Tibial nerve (tissue), 4 donors: Measurements from ENCODE around the gene RBM38.
"Not testable (repeated sequence)": the region's sequence is repeated elsewhere in the genome, so short reads cannot be mapped to it uniquely, and the experiment has no call there.

Experiments used
- EP300 ChIP-seq, 2 donors: sonication (generic); formaldehyde crosslinking; IDR thresholded peaks; one replicate each; pipeline ENCODE4 v1.6.1; 2017; ENCODE audit warnings: antibody characterized with exemption in 2 of 2, mild to moderate bottlenecking in 1 of 2
- POLR2A ChIP-seq, 2 donors: fragments of 450-650 bp; IDR thresholded peaks; one replicate each; pipeline ENCODE4 v1.6.1; 2017; ENCODE audit warnings: antibody characterized with exemption in 2 of 2, mild to moderate bottlenecking in 2 of 2, moderate library complexity in 2 of 2
- TF ChIP-seq, protein P1 (sequence below), 5 experiments: fragments of 200-600 bp in 3 of 5; fragments of 450-650 bp in 2 of 5; sonication (generic) in 3 of 5; IDR thresholded peaks; one replicate each; pipeline ENCODE4 v1.5.1; 2016 to 2019; ENCODE audit warnings: antibody characterized with exemption in 5 of 5, mild to moderate bottlenecking in 3 of 5, moderate library complexity in 2 of 5

DNA sequence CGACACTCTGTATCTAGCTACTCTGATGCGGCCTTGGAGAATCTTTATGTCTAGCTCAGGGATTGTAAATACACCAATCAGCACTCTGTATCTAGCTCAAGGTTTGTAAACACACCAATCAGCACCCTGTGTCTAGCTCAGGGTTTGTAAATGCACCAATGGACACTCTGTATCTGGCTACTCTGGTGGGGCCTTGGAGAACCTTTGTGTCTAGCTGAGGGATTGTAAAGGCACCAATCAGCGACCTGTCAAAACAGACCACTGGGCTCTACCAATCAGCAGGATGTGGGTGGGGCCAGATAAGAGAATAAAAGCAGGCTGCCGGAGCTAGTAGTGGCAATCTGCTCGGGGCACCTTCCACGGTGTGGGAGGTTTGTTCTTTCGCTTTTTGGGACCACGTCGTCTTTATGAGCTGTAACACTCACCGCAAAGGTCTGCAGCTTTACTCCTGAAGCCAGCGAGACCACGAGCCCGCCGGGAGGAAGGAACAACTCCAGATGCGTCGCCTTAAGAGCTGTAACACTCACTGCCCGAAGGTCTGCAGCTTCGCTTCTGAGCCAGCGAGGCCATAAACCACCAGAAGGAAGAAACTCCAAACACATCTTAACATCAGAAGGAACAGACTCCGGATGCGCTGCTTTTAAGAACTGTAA lies 42.1 kb upstream of the RBM38 start:
- TF ChIP-seq POLR2A, EP300 (IDR thresholded peaks at IDR 0.05): not testable (repeated sequence)
- TF ChIP-seq, protein P1, sequence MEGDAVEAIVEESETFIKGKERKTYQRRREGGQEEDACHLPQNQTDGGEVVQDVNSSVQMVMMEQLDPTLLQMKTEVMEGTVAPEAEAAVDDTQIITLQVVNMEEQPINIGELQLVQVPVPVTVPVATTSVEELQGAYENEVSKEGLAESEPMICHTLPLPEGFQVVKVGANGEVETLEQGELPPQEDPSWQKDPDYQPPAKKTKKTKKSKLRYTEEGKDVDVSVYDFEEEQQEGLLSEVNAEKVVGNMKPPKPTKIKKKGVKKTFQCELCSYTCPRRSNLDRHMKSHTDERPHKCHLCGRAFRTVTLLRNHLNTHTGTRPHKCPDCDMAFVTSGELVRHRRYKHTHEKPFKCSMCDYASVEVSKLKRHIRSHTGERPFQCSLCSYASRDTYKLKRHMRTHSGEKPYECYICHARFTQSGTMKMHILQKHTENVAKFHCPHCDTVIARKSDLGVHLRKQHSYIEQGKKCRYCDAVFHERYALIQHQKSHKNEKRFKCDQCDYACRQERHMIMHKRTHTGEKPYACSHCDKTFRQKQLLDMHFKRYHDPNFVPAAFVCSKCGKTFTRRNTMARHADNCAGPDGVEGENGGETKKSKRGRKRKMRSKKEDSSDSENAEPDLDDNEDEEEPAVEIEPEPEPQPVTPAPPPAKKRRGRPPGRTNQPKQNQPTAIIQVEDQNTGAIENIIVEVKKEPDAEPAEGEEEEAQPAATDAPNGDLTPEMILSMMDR (IDR thresholded peaks at IDR 0.05) = not testable (repeated sequence)
